ENCODE measurements around the gene PPARG. TPM values are rescaled to one million over a fixed set of nuclear protein-coding genes. Genes with fewer than 3 reads are reported as not detected.
"Not testable (repeated sequence)": the region's sequence is repeated elsewhere in the genome, so short reads cannot be mapped to it uniquely, and the experiment has no call there.

Gene PPARG
- total and polyA plus RNA-seq, 10 donors = 5.5 to 28.0 (median 19.4) TPM

DNA sequence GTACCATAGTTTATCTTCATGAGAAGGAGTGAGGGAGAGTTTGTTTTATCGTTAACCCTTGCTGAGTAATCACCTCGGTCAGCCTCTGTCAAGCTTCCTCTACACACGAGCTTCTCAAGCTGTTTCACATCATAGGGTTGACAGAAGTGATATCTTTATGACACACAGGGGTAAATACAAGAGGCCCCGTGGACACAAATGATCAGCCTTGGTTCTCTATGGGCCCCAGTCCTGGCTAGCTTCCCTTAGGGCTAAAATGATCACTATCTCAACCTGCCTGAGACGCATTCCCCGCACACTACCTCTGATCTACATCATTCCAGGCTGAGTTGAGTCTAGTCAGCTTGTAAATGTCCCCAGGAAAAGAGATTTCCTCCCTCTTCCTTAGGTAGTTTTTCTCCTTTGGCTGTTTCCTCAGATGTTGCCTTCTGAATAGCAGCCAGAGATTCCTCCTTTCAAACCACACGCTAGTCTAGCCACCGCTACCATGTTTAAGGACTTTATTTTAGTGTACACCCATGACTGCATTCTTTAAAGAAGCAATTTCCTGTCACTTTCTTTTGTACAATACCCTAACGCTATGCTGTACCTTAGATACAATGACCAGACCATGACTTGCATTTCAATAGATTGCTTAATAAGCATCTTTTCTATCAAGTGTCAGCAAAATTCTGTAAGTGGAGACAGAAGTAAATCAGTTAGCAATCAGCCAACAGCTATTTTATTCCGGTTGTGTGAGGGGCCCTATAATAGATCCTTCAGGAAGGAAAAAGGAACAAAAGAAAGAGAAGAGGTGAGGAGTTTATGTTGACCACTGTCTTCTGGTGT is 35.1 kb upstream of the PPARG start:
- Histone ChIP-seq H3K4me1 (peaks cover 0 to 11% (median 2%) of the 10 kb centered on the region in 6 donors), H3K36me3 (no peaks in the 10 kb centered on the region), H3K4me3 (no peak overlapping the region), H3K9me3 (peaks cover 0 to 15% (median 12%) of the 10 kb centered on the region in 8 donors), H3K27ac (peak overlapping the region in 4 of 8 donors; percentile 2 to 56 (median 41)), H3K27me3 (replicated peaks in 1 of 7) (no peaks in the 10 kb centered on the region)
- DNase-seq = no peak
- TF ChIP-seq POLR2AphosphoS5 (IDR thresholded peaks at IDR 0.05) (no peak), POLR2A (IDR thresholded peaks at IDR 0.05) (no peak)
- TF ChIP-seq, protein P1, sequence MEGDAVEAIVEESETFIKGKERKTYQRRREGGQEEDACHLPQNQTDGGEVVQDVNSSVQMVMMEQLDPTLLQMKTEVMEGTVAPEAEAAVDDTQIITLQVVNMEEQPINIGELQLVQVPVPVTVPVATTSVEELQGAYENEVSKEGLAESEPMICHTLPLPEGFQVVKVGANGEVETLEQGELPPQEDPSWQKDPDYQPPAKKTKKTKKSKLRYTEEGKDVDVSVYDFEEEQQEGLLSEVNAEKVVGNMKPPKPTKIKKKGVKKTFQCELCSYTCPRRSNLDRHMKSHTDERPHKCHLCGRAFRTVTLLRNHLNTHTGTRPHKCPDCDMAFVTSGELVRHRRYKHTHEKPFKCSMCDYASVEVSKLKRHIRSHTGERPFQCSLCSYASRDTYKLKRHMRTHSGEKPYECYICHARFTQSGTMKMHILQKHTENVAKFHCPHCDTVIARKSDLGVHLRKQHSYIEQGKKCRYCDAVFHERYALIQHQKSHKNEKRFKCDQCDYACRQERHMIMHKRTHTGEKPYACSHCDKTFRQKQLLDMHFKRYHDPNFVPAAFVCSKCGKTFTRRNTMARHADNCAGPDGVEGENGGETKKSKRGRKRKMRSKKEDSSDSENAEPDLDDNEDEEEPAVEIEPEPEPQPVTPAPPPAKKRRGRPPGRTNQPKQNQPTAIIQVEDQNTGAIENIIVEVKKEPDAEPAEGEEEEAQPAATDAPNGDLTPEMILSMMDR (IDR thresholded peaks at IDR 0.05 in 8 of 11, conservative IDR thresholded peaks at IDR 0.05 in 3 of 11) = no peak
- intact Hi-C loops (cut with DNase I; ENCODE audit: low total_unique reads) = no loop called here
- 46 to 63% (median 55%) methylated on average over 10 of the region's 10 CpGs for WGBS, 5 donors

DNA sequence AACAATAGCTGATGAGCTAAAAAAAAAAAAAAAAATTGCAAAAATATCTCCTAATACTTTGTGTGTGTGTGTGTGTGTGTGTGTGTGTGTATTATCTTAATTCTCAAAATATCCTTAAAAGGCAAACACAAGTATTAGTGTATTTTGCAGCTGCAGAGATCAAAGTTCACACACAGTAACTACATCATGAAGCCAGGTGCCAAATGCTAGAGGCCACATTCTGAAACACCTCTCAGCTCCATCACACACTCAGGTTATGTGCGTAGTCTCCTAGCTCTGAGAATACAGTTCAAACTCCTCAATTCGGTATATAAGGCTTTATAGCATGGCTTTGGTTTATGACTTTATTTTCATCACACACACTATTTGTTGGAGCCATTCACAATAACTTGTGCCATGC is 33.5 kb upstream of the PPARG start:
- WGBS, 5 donors = 89 to 94% (median 93%) methylated on average over 2 of the region's 2 CpGs
- Histone ChIP-seq H3K4me1 (peaks cover 0 to 11% (median 2%) of the 10 kb centered on the region in 6 donors), H3K27ac (no peak overlapping the region), H3K27me3 (replicated peaks in 1 of 7) (no peaks in the 10 kb centered on the region), H3K9me3 (peaks cover 0 to 3% (median under 1%) of the 10 kb centered on the region in 8 donors), H3K4me3 (no peak overlapping the region), H3K36me3 (no peaks in the 10 kb centered on the region)
- no peak for DNase-seq
- intact Hi-C loops (cut with DNase I; ENCODE audit: low total_unique reads) = no loop called here
- TF ChIP-seq POLR2AphosphoS5 (IDR thresholded peaks at IDR 0.05) = no peak
- TF ChIP-seq POLR2A (IDR thresholded peaks at IDR 0.05) = no peak
- TF ChIP-seq, protein P1 (IDR thresholded peaks at IDR 0.05 in 8 of 11, conservative IDR thresholded peaks at IDR 0.05 in 3 of 11) = no peak

DNA sequence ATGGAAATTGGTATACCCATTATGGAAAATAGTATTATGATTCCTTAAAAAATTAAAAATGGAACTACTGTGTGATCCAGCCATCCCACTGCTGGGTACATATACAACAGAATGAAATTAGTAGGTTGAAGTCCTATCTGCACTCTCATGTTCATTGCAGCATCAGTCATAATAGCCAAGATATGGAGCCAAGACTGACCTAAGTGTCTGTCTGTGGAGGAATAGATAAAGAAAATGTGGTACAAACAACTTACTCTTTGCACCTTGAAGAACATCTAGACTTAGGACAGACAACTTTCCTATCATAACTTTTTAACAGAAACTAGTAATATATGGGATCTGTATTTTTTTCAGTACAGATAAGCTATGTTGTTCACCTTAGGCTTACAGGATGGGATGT is 30.0 kb upstream of the PPARG start:
- intact Hi-C loops (cut with DNase I; ENCODE audit: low total_unique reads) = no loop called here
- Histone ChIP-seq H3K36me3 (no peaks in the 10 kb centered on the region), H3K27ac (no peak overlapping the region), H3K4me3 (no peak overlapping the region), H3K27me3 (replicated peaks in 1 of 7) (no peaks in the 10 kb centered on the region), H3K4me1 (peaks cover 0 to 7% (median 2%) of the 10 kb centered on the region in 6 donors), H3K9me3 (no peaks in the 10 kb centered on the region)
- DNase-seq = no peak
- TF ChIP-seq POLR2AphosphoS5 (IDR thresholded peaks at IDR 0.05) (no peak), POLR2A (IDR thresholded peaks at IDR 0.05) (no peak)
- TF ChIP-seq, protein P1 (IDR thresholded peaks at IDR 0.05 in 8 of 11, conservative IDR thresholded peaks at IDR 0.05 in 3 of 11) = no peak

DNA sequence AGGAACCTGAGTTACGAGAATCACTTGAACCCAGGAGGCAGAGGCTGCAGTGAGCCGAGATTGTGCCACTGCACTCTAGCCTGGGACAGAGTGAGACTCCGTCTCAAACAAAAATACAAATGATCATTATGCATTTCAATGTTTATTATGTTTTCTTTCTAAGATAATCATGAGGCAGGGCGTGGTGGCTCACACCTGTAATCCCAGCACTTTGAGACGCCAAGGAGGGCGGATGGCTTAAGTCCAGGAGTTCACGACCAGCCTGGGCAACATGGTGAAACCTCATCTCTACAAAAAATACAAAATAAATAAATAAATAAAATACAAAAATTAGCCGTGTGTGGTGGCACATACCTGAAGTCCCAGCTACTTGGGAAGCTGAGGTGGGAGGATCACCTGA is 26.7 kb upstream of the PPARG start:
- H3K4me3 ChIP-seq; intact Hi-C loops (cut with DNase I; ENCODE audit: low total_unique reads); H3K36me3 ChIP-seq; H3K9me3 ChIP-seq; H3K27me3 ChIP-seq (replicated peaks in 1 of 7); H3K27ac ChIP-seq; DNase-seq: not testable (repeated sequence)
- 91 to 96% (median 92%) methylated on average over 8 of the region's 8 CpGs for WGBS, 5 donors
- H3K4me1 ChIP-seq = peaks cover 0 to 13% (median 0%) of the 10 kb centered on the region in 6 donors

Data from spleen (tissue), 11 donors.